Right renal pelvis (tissue), 4 donors: ENCODE data around the gene PPP4R3A. TPM values are rescaled to one million over a fixed set of nuclear protein-coding genes. Genes with fewer than 3 reads are reported as not detected.
"Not testable (repeated sequence)": the region's sequence is repeated elsewhere in the genome, so short reads cannot be mapped to it uniquely, and the experiment has no call there.

Experiments
- DNase-seq, 4 donors: peaks; one replicate each; pipeline ENCODE4 v3.0.0-alpha.2; 2013; ENCODE audit warnings: low read depth in 4 of 4, low spot score in 3 of 4, missing footprints in 1 of 4
- polyA plus RNA-seq, 4 donors: library from polyadenylated mRNA; unstranded; fragments of 120-200 nt; gene quantifications; one replicate each; pipeline ENCODE4 v1.2.1, GENCODE V29; 2013; ENCODE audit not compliant: insufficient read length in 4 of 4

Gene PPP4R3A
- polyA plus RNA-seq, 4 donors = 97.4 to 127 (median 115) TPM

- DNase-seq = no peak
Observed at GRCh38 chr14:91508105-91508504, 2.0 kb downstream of the PPP4R3A start.

GRCh38 chr14:91506226-91506625, 3.9 kb downstream of the PPP4R3A start:
- no peak for DNase-seq

- DNase-seq = no peak
Observed at GRCh38 chr14:91503000-91503504, 7.1 kb downstream of the PPP4R3A start.

- DNase-seq = no peak
Observed at GRCh38 chr14:91501951-91502930, 7.9 kb downstream of the PPP4R3A start.

- no peak for DNase-seq
Observed at GRCh38 chr14:91501348-91501747, 8.8 kb downstream of the PPP4R3A start.

- DNase-seq = no peak
Observed at GRCh38 chr14:91496790-91497189, 13.3 kb downstream of the PPP4R3A start.

- not testable (repeated sequence) for DNase-seq
Observed at GRCh38 chr14:91494392-91495065, 15.6 kb downstream of the PPP4R3A start.

GRCh38 chr14:91493169-91493568, 16.9 kb downstream of the PPP4R3A start:
- no peak for DNase-seq

GRCh38 chr14:91484744-91485143, 25.4 kb downstream of the PPP4R3A start:
- no peak for DNase-seq

GRCh38 chr14:91484186-91484585, 25.9 kb downstream of the PPP4R3A start:
- DNase-seq = no peak

GRCh38 chr14:91482263-91483013, 27.7 kb downstream of the PPP4R3A start:
- DNase-seq = no peak

- DNase-seq = no peak
Observed at GRCh38 chr14:91477388-91477787, 32.7 kb downstream of the PPP4R3A start.

GRCh38 chr14:91473046-91473445, 37.1 kb downstream of the PPP4R3A start:
- DNase-seq = no peak

GRCh38 chr14:91470216-91470615, 39.9 kb downstream of the PPP4R3A start:
- DNase-seq = no peak

GRCh38 chr14:91466192-91466591, 43.9 kb downstream of the PPP4R3A start:
- peak; percentile 7 to 35 (median 12) for DNase-seq

- no peak for DNase-seq
Observed at GRCh38 chr14:91464615-91465205, 45.4 kb downstream of the PPP4R3A start.

GRCh38 chr14:91458612-91459011, 51.5 kb downstream of the PPP4R3A start:
- DNase-seq = no peak

- no peak for DNase-seq
Observed at GRCh38 chr14:91456283-91456682, 53.8 kb downstream of the PPP4R3A start.

GRCh38 chr14:91454580-91454979, 55.5 kb downstream of the PPP4R3A start:
- no peak for DNase-seq

GRCh38 chr14:91454155-91454554, 56.0 kb downstream of the PPP4R3A start:
- DNase-seq = no peak
